ENCODE results near the gene TTC22.

TTC22 gene

DNA sequence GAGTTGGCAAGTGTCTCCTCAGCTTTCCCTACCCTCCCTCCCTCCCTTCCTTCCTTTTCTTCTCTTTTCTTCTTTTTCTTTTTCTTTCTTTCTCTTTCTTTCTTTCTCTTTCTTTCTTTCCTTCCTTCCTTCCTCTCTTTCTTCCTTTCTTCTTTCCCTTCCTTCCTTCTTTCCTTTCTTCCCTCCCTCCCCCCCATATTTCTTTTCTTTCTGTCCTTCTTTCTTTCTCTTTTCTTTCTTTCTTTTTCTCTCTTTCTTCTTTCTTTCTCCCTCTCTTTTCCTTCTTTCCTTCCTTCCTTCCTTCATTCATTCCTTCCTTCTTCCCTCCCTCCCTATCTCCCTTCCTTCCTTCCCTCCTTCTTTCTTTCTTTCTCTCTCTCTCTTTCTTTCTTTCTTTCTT is 18.6 kb upstream of the TTC22 start:
- no peak for DNase-seq (ENCODE audit: low read depth)
- TF ChIP-seq, protein P1, sequence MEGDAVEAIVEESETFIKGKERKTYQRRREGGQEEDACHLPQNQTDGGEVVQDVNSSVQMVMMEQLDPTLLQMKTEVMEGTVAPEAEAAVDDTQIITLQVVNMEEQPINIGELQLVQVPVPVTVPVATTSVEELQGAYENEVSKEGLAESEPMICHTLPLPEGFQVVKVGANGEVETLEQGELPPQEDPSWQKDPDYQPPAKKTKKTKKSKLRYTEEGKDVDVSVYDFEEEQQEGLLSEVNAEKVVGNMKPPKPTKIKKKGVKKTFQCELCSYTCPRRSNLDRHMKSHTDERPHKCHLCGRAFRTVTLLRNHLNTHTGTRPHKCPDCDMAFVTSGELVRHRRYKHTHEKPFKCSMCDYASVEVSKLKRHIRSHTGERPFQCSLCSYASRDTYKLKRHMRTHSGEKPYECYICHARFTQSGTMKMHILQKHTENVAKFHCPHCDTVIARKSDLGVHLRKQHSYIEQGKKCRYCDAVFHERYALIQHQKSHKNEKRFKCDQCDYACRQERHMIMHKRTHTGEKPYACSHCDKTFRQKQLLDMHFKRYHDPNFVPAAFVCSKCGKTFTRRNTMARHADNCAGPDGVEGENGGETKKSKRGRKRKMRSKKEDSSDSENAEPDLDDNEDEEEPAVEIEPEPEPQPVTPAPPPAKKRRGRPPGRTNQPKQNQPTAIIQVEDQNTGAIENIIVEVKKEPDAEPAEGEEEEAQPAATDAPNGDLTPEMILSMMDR (IDR thresholded peaks at IDR 0.05; ENCODE audit: control insufficient read depth, insufficient read depth, low read depth, low read length, missing control alignments) = no peak

DNA sequence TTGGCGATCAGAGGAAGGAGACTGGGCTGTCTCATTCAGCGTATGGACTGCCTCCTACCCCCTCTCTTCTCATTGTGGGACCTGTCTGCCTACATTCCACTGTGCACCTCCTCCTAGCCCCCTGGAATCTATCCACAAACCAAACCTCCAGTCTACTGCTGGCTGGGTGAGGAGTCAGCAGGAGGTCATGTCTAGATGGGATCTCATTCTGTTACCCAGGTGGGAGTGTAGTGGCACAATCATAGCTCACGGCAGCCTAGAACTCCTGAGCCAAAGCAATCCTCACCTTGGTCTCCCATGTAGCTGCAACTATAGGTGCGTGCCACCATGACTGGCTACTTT is 18.0 kb upstream of the TTC22 start:
- H3K4me3 ChIP-seq (ENCODE audit: control insufficient read depth, low read depth, low read length) = no peak overlapping the region
- DNase-seq (ENCODE audit: low read depth) = no peak
- TF ChIP-seq, protein P1 (IDR thresholded peaks at IDR 0.05; ENCODE audit: control insufficient read depth, insufficient read depth, low read depth, low read length, missing control alignments) = no peak

More for the DNA sequence above, 18.6 kb upstream of the TTC22 start:
- H3K4me3 ChIP-seq (ENCODE audit: control insufficient read depth, low read depth, low read length) = no peak overlapping the region

DNA sequence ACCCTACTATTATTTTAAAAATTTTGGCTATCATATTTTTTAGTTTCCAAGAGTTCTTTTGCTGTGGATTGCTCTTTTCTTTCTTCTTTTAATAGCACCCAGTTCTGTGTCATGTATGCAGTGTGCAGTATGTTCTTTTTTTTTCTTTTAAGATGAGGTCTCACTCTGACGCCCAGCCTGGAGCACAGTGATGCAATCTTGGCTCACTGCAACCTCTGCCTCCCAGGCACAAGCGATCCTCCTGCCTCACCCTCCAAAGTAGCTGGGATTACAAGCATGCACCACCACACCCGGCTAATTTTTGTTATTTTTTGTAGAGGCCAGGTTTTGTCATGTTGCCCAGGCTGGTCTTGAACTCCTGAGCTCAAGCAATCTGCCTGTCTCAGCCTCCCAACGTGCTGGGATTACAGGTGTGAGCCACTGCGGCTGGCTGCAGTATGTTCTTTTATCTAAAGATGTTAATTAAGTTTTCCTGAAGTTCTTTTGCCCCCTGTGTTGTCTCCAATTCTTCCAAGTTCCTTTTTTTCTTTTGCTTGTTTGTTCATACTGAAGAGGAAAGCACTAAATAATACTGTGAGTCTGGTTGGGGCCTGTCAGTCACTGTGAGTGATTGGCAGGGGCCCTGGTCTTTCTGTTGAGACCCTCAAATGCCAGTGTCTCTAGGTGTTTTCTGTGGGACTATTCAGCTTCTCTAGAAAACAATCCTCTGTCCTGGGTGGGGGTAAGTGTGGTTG is 17.5 kb upstream of the TTC22 start:
- DNase-seq (ENCODE audit: low read depth) = no peak
- TF ChIP-seq, protein P1 (IDR thresholded peaks at IDR 0.05; ENCODE audit: control insufficient read depth, insufficient read depth, low read depth, low read length, missing control alignments) = no peak
- no peak overlapping the region for H3K4me3 ChIP-seq (ENCODE audit: control insufficient read depth, low read depth, low read length)

DNA sequence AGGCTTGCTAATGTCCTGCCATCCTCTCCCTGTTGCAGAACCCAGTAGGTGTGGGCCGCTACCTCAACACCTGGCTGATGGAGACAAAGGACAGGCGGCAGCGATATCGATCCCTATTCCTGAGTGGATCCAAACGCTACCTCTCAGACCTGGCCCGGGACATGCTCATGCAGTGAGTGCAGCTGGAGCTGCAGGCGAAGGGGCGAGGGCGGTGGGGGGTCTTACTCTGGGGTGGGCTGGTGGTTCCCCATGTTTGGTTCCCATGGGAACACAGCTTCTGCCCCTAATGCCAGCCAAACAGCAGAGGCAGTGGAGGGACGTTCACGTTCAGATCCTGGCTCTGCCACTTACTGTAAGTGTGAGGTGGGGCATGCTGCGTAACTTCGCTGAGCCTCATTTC is 15.8 kb upstream of the TTC22 start:
- TF ChIP-seq, protein P1 (IDR thresholded peaks at IDR 0.05; ENCODE audit: control insufficient read depth, insufficient read depth, low read depth, low read length, missing control alignments) = no peak
- no peak overlapping the region for H3K4me3 ChIP-seq (ENCODE audit: control insufficient read depth, low read depth, low read length)
- DNase-seq (ENCODE audit: low read depth) = no peak

DNA sequence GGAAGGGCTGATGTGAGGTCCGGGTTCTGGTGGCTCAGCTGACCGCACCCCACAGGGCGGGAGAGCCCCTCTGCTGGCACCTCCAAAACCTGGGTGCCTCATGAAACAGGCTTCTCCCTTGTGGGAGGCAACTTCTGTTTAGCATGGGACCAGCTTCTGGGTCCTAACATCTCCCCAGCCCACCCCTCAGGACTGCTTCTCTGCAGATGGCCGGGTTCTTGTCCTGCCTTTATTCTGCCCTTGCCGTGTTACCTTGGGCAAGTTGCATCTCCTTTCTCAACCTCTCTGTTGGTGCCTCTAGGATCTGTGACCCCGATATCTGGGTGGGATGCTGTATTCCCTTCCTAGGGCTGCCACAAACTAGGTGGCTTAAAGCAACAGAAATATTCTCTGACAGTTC is 15.0 kb upstream of the TTC22 start:
- DNase-seq (ENCODE audit: low read depth) = no peak
- H3K4me3 ChIP-seq (ENCODE audit: control insufficient read depth, low read depth, low read length) = no peak overlapping the region
- TF ChIP-seq, protein P1 (IDR thresholded peaks at IDR 0.05; ENCODE audit: control insufficient read depth, insufficient read depth, low read depth, low read length, missing control alignments) = no peak

DNA sequence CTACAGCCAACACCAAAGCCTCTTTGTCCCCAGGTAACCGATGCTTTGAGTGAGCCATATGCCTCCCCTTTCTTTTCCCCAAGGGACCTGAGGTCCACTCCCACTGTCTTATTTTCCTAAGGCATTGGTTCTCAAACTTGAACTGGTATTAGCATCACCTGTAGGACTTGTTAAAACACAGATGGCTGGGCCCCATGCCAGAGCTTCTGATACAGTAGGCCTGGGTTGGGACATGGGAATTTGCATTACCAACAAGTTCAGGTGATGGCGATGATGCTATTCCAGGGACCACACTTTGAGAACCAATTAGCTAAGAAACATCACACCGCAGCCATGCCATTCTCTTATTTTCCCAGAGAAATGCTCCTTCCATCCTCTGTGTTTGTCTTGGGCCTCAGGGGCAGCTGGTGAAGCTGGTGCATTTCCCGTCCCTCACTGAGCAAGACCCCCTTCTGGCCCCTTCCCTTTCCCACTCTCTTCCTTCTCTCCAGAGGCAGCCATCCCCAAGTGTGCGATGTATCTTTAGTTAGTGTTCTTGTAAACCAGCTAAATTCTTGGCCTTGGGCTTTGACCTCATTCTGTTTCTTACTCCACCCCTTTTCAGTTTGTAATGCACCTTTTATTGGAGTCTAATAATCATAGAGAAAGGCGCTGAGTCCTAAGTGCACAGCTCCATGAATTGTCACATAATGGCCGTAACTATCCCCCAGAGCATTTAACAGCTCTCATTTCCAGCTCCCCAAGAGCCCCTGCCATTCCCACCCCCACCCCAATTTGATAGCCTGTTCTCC is 14.2 kb upstream of the TTC22 start:
- H3K4me3 ChIP-seq (ENCODE audit: control insufficient read depth, low read depth, low read length) = no peak overlapping the region
- TF ChIP-seq, protein P1 (IDR thresholded peaks at IDR 0.05; ENCODE audit: control insufficient read depth, insufficient read depth, low read depth, low read length, missing control alignments) = no peak
- DNase-seq (ENCODE audit: low read depth) = no peak

Measured in AG09309 (cell line).